ENCODE measurements around the gene GIPC1.
"Not testable (repeated sequence)": the region's sequence is repeated elsewhere in the genome, so short reads cannot be mapped to it uniquely, and the experiment has no call there.

The GIPC1 gene

GRCh38 chr19:14472202-14472938, 23.6 kb downstream of the GIPC1 start:
- no peak for DNase-seq (ENCODE audit: low read depth, low spot score)

GRCh38 chr19:14471436-14472187, 24.3 kb downstream of the GIPC1 start:
- no peak for DNase-seq (ENCODE audit: low read depth, low spot score)

- no peak for DNase-seq (ENCODE audit: low read depth, low spot score)
Measured at GRCh38 chr19:14470031-14470876, 25.7 kb downstream of the GIPC1 start.

DNA sequence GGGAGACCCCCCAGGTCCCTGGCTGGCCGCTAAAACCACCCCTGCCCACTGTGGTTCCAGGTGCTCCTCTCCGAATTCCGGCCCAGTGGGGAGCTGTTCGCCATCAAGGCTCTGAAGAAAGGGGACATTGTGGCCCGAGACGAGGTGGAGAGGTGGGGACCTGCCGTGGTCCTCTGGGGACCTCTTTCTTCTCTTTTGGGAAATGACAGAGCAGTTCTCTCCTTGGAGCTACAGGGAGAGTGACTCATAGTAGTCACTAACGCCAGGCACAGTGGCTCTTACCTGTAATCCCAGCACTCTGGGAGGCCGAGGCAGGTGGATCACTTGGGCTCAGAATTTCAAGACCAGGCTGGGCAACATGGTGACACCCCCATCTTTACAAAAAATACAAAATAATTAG, 28.1 kb downstream of the GIPC1 start:
- no peak for DNase-seq (ENCODE audit: low read depth, low spot score)

DNA sequence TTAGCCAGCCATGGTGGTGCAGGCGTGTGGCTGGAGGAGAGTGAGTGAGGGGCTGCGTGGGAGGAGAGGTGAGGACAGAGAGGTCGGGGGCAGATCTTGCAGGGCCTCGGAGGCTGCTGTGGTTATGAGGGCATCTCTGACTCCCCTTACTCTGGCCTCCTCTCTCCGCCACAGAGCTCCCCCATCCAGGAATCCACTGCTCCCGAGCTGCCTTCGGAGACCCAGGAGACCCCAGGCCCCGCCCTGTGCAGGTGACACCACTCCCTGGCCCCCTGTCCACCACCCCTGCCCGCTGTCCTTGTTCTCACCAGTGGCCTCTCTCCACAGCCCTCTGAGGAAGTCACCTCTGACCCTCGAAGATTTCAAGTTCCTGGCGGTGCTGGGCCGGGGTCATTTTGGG, 28.5 kb downstream of the GIPC1 start:
- DNase-seq (ENCODE audit: low read depth, low spot score), result no peak

GRCh38 chr19:14463747-14464146, 32.2 kb downstream of the GIPC1 start:
- no peak for DNase-seq (ENCODE audit: low read depth, low spot score)

- not testable (repeated sequence) for DNase-seq (ENCODE audit: low read depth, low spot score)
Measured at GRCh38 chr19:14462401-14462800, 33.5 kb downstream of the GIPC1 start.

- DNase-seq (ENCODE audit: low read depth, low spot score), result no peak
Measured at GRCh38 chr19:14460935-14461334, 35.0 kb downstream of the GIPC1 start.

DNA sequence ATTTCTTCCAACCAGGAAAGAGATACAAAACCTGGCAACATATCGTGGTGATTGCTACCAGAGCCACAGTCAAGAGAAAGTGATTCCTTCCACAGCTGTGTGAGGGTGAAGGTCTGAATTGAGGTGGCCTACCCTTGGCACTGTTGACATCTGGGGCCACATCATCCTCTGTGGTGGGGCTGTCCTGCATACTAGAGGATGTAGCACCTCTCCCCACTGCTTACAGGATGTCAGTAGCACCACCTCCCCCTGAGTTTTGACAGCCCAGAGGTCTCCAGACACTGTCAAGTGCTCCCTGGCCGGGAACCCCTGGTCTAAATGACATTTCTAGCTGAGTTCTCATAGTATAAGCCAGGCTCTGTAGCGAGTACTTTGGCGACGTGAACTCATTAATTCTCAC, 36.2 kb downstream of the GIPC1 start:
- DNase-seq (ENCODE audit: low read depth, low spot score), result no peak

GRCh38 chr19:14452303-14452702, 43.6 kb downstream of the GIPC1 start:
- DNase-seq (ENCODE audit: low read depth, low spot score), result not testable (repeated sequence)

- DNase-seq (ENCODE audit: low read depth, low spot score), result no peak
Measured at GRCh38 chr19:14450876-14451275, 45.1 kb downstream of the GIPC1 start.

- no peak for DNase-seq (ENCODE audit: low read depth, low spot score)
Measured at GRCh38 chr19:14450168-14450874, 45.6 kb downstream of the GIPC1 start.

GRCh38 chr19:14449321-14449720, 46.6 kb downstream of the GIPC1 start:
- no peak for DNase-seq (ENCODE audit: low read depth, low spot score)

DNA sequence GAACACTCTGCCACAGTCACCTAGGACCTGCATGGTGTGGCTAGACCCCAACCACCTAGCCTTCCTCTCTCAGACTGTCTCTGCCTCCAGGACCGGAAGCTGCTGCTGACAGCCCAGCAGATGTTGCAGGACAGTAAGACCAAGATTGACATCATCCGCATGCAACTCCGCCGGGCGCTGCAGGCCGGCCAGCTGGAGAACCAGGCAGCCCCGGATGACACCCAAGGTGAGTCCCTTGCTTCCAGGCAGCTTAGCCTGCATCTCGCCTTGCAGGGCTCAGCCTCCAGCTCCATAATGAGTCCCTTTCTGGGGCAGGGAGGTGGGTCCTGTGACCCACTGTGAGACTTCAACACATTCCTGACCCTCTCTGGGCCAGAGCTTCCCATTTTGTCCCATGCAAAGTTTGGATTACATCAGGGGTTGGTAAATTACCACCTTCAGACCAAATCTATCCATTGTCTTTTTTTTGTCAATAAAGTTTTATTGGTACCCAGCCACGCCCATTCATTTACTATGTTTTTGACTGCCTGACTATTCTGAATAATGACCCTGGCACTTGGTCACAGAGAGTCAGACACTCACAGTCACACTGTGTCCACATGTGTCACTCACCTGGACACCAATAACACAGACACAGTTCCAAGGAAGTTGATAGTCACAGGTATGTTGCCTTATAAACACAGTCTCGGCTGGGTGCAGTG, 49.4 kb downstream of the GIPC1 start:
- DNase-seq (ENCODE audit: low read depth, low spot score), result no peak

DNA sequence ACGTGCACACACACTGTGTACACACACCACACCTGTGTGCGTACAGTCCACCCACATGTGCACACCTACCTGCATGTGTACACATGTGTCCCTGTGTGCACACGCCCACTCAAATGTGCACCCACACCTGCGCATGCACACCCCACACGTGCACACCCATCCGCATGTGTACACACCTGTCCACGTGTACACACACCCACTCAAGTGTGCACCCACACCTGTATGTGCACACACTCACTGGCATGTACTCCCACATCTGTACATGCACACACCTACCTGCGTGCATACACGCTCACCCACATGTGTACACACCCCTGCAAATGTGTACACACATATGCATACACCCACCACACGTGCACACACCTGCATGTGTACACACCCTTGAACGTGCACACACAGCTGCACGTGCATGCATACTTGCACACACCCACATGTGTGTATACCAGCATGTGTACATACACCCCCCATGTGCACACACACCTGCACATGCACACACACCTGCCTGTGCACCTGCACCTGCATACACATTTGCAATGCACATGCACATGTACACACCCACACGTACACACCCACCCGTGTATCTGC, 52.2 kb downstream of the GIPC1 start:
- no peak for DNase-seq (ENCODE audit: low read depth, low spot score)

DNA sequence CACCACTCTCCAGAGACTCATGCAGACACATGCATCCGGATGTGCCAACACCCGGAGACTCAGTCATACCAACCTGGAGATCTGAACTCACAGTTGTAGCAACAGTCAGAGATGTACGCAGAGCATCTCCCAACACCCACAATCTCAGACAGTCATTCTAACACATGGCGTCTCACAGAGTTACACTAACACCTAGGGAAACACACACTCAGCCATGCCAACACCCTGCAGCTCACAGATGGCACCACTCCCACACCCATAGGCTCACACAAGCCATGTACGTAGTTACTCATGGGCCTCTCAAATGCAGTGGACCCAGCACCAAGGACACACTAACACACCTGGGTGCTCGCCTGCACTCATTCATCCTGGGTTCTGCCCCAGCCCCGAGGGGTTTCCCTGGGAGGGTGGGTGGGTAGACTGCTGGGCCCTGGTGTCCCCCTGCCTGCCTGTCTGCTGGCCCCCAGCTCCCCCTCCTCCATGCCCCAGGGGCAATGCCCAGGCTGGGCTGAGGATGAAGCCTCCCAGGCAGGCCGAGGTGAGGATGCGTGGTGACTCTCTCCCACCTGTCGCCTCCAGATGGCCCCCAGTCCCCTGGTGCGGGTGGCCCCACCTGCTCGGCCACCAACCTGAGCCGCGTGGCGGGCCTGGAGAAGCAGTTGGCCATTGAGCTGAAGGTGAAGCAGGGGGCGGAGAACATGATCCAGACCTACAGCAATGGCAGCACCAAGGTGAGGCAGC, 52.9 kb downstream of the GIPC1 start:
- no peak for DNase-seq (ENCODE audit: low read depth, low spot score)

DNA sequence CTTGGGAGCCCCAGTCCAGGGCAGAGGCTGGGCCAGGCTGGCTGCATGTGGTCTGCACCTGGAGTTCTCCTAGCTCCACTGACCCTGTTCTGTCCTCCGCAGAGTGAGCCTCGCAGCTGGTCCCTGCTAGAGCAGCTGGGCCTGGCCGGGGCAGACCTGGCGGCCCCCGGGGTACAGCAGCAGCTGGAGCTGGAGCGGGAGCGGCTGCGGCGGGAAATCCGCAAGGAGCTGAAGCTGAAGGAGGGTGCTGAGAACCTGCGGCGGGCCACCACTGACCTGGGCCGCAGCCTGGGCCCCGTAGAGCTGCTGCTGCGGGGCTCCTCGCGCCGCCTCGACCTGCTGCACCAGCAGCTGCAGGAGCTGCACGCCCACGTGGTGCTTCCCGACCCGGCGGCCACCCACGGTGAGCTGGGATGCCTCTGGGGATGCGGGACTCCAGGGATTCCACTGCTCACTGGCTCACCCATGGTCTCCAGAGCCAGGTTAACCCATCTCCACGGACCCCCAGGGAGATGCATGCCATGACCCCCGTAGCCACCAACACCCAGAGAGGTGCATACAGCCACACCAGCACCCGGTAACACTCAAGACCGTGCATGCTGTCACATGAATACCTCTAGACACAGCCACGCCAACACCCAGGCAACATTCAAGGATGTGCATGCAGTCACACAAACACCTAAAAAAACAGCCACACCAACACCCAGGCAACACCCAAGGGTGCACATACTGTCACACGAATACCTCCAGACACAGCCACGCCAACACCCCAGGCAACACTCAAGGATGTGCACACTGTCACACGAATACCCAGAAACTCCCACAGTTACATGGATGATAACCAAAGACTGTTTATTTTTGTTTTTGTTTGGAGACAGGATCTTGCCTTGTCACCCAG, 54.6 kb downstream of the GIPC1 start:
- no peak for DNase-seq (ENCODE audit: low read depth, low spot score)

DNA sequence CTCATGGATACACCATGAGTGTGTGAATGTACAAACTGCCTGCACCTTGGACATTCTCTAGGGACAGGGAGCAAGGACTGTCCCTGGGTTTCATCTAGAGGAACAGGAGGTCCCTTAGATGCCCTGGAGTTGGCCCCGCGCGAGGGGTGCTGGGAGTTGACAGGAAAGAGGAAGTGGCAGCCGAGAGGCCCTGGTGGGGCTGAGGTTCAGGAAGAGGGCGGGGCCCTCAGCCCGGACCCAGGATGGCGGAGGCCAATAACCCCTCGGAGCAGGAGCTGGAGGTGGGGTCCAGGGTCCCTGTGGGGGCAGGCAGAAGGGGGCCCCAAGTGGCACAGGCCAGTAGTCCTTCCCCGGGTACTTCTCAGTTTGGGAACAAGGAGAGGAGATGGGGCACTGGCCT, 55.9 kb downstream of the GIPC1 start:
- no peak for DNase-seq (ENCODE audit: low read depth, low spot score)

- DNase-seq (ENCODE audit: low read depth, low spot score), result no peak
Measured at GRCh38 chr19:14439014-14439413, 56.9 kb downstream of the GIPC1 start.
